HS-27A (cell line): ENCODE measurements around the gene WSB2.
"Not testable (repeated sequence)": the region's sequence is repeated elsewhere in the genome, so short reads cannot be mapped to it uniquely, and the experiment has no call there.

ENCODE experiments used
- DNase-seq: peaks from one replicate; pipeline ENCODE4 v3.0.0-alpha.2; 2012; ENCODE audit warnings: low read depth, missing footprints

WSB2 gene

GRCh38 chr12:118034429-118035189 lies 26.4 kb downstream of the WSB2 start:
- no peak for DNase-seq

DNA sequence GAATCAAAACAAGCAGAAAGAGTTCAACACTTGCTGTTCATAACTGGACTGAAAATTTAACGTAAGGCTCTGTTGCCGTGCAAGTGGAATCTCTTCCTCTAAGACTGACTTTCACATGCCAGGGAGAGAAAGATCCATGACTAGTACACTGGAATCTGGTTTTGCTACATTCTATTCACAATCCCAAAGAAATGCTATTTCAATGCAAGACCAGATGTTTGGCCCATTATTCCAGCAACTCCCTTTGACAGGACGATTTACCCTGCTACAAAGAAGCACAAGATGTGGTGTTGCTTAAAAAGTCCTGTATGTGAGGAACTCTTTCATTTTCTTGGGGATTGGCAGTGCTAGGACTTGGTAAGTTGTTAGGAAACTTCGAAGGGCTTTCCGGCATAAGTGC lies 27.1 kb downstream of the WSB2 start:
- DNase-seq, result no peak

DNA sequence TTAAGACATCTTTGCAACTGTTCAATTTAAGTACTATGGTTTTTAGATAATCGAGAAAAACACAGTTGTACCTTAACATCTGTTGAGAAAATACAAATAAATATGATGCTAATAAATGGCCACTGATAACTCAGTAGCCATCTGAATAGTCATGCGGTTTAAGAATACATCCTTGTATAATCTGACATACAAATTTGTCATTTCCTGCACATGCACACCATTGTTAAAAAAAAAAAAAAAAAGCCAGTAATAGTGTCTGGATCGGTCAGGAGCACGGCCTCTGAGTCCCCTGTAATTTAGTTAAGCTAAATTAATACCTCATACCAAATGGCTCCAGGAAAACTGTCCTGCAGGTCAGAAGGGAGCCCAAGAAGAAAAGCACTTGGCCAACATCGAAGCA lies 27.7 kb downstream of the WSB2 start:
- no peak for DNase-seq

DNA sequence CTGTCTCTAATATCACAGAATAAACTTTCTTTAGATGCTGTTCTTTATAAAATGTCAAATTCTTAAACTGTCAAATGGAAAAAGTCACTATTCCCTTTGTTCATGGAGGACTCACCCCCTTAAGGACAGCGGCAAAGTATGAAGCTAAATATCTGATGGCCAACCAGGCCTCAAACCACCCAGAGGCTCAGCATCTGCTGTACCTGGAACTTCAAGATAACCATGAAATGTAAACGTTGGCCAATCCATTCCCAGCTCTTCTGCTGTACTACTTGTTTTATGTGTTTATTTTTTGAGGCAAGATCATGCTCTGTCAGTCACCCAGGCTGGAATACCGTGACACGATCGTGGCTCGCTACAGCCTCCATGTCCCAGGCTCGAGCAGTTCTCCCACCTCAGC lies 28.8 kb downstream of the WSB2 start:
- DNase-seq, result no peak

- no peak for DNase-seq
Observed at GRCh38 chr12:118029166-118029565, 31.8 kb downstream of the WSB2 start.

GRCh38 chr12:118025168-118025567 lies 35.8 kb downstream of the WSB2 start:
- DNase-seq, result no peak

DNA sequence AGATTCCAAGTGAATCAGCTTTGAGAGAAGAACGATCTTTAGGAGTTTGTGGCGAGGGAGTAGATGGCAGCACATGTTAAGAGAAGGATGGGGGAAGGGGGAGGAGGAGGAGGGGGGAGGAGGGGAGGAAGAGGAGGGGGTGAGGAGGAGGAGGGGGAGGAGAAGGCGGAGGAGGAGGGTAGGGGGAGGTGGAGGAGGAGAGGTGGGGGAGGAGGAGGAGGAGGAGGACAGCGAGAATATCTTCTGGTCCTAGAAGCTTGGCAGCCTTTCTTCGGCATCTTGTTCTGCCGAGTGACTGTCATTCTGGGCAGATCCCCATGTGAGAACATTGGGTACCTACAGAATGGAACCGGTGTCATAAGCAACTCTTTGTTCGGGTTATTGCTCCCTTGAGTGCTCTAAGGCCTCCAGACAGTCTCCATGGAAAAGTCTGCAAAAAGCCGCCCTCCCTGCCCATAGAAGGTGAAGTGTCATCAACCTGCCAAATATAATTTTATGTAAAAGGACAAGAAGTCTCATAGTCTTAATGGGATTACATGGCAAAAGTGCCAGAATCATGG lies 37.6 kb downstream of the WSB2 start:
- no peak for DNase-seq

DNA sequence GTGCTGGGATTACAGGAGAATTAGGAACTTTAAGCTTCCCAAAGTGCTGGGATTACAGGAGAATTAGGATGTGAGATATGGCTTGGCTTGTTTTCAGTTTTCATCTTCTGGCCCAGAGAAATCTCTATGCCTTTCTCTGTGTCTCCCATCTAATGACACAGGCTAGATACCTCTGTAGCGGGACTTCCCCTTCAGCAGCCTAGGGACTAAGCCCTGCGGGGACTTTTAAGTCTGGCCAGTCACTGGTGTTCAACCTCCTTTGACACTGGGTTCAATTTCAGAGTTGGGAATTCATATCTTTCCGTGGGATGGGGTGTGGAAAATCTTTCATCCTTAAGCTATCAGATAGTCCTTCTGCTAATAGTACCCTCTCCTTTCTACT lies 38.3 kb downstream of the WSB2 start:
- DNase-seq, result no peak

DNA sequence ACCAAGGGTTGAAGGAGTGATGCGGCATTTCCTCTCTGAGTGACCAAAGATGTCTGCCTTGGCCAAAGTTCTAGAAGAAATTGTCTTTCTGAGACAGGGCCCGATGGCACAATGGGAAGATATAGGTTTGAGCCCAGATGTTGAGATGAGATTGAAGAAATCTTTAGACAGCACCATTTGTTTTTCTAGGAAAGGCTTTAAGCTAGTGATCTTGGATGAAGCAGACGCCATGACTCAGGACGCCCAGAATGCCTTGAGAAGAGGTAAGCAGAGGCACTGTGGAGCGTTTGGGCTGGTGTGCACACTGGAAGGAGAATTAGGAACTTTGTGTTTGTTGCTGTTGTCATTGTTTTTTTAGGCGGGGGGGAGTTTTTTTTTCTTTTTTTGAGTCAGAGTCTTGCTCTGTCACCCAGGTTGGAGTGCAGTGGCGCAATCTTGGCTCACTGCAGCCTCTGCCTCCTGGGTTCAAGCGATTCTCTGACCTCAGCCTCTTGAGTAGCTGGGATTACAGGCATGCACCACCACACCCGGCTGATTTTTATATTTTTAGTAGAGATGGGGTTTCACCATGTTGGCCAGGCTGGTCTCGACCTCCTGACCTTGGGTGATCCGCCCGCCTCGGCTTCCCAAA lies 38.8 kb downstream of the WSB2 start:
- not testable (repeated sequence) for DNase-seq

DNA sequence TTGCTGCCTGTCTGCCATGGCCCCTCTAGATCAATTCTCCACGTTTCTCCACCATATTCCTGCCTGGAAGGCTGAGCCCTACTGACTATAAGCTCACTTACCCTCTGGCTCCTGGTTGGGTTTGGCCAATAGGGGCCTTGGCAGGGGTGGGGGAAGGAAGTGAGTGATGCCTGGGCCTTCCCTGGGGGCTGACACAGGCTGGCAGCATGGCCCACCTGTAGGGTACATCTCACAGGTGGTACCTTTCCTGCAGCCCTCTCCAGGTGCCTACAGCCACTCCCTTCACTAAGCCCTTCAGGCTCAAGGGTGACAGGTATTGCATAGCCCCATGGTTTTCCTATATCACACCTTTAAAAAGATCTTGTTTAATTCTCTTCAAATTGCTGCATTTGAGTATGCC lies 40.9 kb downstream of the WSB2 start:
- DNase-seq, result no peak

GRCh38 chr12:118017926-118018325 lies 43.1 kb downstream of the WSB2 start:
- no peak for DNase-seq

DNA sequence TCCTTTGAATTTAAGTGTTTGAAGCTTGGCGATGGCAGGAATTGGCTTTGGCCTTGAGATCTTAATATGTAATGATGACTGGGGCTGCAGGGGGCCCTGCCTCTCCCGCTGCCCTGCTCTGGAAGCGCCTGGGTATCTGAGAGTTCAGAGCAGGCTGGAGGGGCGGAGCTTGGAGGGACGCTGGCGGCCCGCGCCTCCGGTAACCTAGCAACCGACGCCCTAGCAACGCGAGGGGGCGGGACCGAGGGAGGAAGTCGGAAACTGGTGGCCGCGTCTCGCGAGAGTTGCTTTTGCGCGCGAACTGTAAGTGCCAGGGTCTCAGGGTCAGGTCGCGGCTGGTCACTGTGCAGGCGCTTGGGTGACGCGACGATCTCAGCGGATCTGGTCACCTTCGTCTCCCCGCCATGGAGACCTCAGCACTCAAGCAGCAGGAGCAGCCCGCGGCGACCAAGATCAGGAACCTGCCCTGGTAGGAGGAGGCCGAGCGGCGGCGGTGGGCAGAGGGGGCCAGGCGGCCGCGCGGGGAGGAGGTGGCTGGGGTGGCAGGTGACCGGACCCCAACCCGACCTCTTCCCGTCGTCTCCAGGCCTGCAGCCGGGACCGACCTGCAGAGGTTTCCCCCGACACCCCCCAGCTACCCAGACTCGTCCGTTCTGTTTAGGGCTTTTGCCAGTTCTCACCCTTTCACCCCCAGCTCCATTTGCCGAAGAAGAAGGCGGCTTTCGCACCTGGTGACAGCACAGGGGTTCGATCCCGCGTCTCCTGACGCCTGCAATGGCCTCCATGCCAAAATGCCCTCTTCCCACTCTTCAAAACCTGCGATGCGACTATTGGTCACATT lies 44.3 kb downstream of the WSB2 start, which contains the start of gene RFC5:
Gene RFC5, plus strand, starts transcription at position 280 of the 841 bp plus-strand sequence. Its CDS starts 125 bp downstream, at position 405.
- peak; percentile 74 for DNase-seq

DNA sequence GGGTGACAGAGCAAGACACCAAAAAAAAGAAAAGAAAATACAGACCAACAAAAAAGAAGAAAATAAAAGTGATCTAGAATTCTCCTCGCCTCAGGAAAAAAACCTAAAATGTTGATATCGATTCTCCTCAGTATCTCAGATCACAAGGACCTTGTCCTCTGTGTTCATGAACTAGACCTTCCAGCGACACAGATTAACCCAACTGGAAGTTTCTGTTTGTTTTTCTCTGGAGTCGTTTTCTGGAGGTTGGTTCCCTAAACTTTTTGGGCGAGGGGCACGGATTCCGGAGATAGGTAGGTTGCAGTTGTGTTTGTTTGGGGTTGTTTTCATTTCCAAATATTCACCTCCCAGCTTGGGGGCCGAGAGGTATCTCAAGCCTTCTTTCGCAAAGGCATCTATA lies 45.0 kb downstream of the WSB2 start:
- DNase-seq, result no peak

DNA sequence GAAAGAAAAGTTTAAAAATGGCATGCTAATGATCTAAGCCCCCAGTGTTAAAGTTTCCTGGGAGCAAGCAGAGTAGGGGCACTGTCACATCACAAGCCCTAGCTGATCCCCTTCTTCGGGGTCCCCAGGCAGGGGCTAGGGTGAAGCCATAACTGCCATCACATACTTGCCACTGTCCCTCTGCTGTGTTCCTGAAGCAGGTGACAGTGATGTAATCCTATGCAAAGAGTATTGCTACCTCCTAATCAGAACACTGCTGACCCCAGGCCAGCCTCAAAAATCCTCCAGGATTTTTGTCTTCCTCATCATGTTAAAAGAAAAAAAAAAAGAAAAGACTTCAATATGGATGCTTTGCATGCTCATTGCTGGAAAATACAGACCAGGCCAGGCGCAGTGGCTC lies 45.7 kb downstream of the WSB2 start:
- DNase-seq, result no peak

DNA sequence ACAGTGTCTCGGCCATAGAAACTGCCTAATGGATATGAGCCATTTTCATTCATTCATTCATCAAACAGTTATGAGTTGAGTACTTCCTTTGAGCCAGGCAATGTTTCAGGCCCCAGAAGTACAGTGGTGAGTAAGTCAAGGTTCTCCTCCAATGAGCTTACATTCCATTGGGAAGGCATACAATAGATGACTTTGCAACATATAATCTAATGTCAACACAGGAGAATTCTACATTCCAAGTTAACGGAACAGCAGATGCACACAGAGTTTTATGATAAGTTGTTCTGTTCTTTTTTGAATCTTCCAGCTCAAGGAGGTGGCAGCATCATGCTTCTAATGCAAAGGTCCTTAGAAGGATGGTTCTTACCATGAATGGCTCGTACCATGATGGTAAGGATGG lies 47.7 kb downstream of the WSB2 start:
- DNase-seq, result no peak

GRCh38 chr12:118011961-118012360 lies 49.0 kb downstream of the WSB2 start:
- no peak for DNase-seq

GRCh38 chr12:118011377-118011776 lies 49.6 kb downstream of the WSB2 start:
- no peak for DNase-seq

DNA sequence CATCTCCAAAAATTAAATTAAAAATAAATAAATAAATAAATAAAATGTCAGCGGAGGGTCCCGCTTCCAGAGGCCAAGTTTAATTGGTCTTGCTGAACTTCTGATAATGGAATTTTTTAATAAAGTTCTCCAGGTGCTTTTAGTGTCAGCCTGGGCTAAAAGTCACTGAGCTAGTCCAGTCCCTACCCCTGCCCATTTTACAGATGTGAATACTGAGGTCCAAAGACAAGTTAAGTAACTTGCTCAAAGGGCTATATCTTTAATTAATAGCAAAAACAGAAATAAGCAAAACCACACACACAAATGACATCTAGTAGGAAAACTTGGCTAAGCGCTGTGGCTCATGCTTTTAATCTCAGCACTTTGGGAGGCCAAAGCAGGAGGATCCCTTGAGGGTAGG lies 50.1 kb downstream of the WSB2 start:
- DNase-seq, result no peak

DNA sequence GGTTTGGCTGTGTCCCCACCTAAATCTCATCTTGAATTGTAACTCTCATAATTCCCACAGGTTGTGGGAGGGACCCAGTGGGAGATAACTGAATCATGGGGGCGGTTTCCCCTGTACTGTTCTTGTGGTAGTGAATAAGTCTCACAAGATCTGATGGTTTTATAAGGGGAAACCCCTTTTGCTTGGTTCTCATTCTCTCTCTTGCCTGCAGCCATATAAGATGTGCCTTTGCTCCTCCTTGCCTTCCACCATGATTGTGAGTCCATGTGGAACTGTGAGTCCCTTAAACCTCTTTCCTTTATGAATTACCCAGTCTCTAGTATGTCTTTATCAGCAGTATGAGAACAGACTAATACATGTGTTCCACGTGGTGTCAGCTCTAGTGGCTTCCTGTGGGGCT lies 61.2 kb downstream of the WSB2 start:
- DNase-seq, result not testable (repeated sequence)

DNA sequence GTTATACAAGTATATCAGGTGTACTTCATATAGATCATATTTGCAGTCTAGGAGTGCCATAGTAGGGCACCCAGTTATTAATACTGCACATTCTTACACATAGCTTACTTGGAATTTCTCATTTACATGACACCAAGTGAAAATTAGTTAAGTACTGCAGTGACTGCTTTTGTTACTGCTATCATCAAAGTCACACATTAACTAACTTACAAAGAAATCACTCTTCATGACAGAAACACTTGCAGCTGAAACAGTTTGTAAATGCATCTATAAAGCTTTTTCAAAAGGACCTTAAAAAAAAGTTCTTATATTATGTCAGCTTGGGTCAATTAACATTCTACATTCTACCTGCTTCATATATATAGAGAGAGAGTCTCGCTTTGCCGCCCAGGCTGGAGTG lies 62.3 kb downstream of the WSB2 start:
- no peak for DNase-seq

GRCh38 chr12:117994551-117995438 lies 66.2 kb downstream of the WSB2 start:
- DNase-seq, result no peak
